Measurements from ENCODE around the gene BMPER.

BMPER gene

DNA sequence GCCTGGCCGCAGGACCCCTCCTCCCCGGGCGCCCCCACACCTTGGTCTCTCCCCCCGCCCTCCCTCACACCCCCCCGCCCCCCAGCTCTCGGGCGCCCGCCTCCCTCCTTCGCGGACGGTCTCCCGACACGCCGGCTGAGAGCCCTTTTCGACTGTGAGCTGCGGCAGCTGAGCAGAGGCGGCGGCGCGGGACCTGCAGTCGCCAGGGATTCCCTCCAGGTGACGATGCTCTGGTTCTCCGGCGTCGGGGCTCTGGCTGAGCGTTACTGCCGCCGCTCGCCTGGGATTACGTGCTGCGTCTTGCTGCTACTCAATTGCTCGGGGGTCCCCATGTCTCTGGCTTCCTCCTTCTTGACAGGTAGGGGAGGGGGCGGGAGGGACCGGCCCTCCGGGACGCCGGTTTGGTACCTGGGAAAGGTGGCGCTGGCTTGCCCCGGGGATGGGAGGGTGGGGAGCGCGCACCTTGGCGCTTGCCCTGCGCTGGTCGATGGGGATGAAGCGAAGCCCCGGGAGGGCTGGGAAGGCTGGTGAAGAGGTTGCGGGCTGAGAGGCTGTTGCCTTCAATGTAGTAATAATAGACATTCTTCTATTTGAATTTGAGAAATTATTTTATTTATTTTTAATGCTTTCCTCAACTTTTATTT, at the start of gene BMPER:
Gene BMPER, plus strand, starts transcription at position 151 of the 644 bp plus-strand sequence. Its CDS starts 75 bp downstream, at position 226.
- DNase-seq, result no peak

DNA sequence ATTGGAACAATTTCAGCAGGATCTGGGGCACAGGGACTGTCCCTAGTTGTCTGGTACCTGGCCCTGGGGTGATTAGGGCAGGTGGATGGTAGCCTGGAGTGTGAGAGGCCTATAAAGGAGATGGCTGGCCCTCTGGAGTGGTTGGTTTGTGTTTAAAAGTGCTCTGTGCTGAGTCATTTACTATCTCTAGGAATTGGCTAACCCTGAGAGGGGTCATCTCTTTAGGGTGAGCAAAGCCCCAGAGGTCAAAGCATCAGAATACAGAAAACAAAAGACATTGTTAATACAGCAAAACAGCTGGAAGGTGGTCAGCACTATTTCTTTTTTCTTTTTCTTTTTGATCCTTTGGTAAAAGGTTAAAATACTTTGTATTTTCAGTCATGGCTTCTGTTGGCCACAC, 43.4 kb upstream of the BMPER start:
- DNase-seq, result no peak

DNA sequence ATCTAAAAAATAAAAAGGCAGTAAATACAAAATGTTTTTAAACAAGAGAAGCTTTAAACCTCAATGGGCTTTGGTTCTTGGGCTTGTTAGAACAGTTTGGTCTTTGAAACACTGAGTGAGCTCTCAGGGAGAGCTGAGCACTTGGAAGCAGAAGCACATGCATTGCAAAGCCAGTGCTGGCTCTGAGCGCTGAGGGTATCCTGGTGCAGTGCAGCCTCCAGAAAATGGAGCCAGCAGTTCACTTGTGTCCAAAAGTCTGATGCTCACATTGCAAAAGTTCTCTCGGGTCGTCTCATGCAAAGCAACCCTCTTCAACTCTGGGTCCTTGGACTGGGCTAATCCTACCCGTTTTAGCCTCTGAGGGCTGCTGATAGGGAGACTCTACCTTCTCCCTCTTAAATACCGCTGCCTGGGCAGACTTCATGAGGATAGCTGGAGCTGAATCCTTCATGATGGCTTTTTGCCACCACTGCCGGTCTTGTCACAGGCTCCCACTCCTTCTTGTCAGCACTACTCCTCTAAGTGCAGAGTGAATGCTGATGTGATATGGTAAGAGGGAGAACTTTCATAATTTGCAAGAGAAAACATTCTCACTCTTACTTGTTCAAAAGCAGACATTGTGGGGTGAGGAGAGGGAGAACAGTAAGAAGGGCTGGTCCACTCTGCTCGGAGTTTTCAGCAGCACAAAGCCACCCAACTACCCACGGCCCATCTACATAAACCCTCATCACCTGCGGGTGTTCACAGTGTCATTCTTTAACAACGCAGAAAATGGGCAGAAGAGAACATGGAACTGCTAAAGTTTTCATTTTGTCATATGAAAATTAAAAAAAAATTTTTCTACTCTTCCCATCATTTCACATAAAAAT, 42.2 kb upstream of the BMPER start:
- no peak for DNase-seq

DNA sequence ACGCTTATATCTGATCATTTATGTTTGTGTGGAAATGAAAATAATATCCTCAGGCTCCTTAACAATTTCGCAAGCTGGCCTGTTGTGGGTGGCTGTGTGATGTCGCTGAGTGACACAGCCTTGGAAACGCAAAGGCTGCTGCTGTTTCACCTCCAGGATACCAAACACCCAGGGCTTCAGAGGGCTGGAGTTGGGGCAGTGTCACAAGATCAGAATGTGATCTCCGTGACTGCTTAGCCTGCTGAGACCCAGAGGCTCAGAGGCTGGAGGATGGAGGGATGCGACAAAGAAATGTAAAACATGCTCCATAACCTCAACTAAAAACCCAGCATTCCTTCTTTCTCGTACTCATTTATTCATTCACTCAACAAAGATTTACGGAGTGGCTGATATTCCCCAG, 37.2 kb upstream of the BMPER start:
- no peak for DNase-seq

DNA sequence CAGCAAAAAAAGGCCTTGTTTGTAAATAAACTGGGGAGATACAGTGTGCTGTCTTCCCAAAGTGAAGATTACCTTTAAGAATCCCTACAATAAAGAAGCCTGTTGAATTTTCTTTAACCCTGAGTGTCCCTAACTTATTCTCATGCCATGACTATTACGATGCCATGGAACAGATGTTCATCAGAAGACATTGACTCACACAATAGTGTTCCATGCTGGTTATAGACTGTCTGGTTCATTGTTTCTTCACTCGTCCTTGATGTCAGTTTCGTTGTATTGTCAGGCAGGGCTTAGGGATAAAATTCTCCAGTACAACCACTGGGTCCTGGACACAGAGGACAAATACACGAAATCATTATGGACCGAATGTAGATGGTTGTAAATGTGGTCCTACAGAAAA, 36.2 kb upstream of the BMPER start:
- no peak for DNase-seq

DNA sequence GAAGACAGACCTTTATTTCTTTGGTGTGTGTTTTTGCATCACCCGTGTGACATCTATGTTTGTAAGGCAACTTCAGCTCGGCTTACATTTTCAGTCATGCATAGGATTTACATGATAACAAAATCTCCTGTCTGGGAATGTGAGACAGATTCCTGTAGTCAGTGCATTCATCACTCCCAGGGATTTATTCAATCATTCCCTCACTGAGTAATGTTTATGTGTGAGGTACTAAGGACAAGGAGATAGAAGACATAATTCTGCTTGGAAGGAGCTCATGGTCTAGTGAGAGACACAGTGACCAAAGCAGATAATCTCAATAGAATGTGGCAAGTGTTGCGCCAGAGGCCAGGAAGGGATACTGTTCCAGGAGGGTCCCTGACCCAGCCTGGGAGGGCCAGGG, 35.2 kb upstream of the BMPER start:
- no peak for DNase-seq

DNA sequence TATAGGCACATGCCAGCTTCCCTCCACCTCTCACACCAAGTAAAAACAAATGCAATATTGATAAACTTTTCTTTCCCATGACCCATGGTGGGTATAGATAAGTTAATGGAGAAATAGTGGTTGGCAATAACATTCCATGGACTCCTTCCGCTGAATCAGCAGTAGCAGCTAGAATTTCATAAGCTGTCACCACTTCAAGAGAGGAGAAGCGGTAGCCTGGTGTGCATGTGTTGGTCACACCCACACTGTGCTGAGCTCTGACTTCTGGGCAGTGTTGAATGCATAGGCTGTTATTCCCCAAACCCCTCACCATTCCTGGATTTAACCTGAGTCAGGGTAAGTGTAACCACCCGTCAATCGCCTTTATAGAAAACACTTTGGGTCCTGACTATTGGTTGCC, 32.5 kb upstream of the BMPER start:
- DNase-seq, result no peak

DNA sequence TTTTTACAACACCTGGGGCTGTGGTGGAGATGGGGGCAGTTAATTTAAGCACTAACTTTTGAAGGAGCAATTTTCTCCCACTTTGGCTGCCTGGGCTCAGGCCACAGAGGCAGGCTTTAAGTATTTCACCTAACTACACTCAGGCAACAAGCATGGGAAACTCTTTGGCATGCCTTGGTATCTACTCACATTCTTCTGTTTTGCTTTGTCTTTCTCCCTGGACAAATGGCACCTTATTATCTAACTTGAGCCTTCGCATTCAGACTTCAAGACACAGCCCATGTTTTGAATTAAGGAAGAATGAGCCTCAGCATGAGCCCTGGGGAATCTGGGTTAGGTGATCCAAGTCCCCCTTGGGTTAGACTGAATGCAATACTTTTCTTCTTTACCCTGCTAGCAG, 31.8 kb upstream of the BMPER start:
- DNase-seq, result no peak

DNA sequence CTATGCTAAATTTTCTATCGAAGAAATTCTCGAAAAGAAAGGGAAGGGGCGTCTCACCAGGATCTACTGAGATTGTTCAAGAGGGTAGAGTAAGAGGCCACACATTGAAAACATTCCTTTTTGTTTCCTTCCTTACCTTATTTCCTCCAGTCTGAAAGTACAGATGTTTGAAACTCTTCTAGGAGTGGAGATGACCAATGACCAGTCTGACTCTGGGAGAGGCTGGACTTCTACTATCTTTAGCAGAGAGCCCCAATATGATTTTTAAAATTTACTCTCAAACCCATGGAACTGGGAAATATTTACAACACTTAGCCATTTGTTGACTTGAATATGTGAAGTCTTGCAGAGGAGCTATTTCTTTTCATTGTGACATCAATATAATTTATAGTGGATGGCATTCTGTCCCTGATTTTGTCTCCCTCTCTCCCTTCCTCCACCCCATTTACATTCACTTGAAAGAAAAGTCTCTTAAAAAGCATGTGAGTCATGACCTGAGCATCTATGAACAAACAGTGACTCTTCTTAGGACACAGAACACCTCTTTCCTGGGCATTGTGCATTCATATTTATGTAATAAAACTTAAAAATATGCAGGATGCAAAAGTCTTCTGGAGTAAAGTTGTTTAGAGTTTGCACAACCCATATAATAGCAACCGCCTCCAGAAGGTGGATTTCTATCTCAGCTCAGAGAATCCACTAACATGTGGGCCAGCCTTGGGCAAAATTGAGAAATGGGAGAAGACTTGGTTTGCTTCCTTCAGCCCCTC, 31.2 kb upstream of the BMPER start:
- DNase-seq, result no peak

DNA sequence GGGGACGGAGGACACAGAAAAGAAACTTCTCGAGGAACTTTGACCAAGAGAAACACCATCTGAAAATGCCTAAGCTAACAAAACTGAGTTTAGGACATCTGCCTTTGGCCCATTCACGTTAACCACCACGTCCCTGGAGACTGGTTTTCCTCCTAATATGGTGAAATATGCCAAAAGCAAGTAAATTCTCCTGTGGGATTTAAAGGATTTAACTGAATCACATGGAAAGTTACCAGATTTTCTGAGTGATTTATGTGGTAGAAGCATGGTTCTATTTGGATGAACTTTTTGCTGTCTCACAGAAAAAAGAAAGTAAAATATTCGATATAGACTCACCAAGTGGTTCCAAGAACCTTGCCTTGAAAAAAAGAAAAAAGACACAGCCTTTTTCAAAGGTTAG, 30.4 kb upstream of the BMPER start:
- no peak for DNase-seq

DNA sequence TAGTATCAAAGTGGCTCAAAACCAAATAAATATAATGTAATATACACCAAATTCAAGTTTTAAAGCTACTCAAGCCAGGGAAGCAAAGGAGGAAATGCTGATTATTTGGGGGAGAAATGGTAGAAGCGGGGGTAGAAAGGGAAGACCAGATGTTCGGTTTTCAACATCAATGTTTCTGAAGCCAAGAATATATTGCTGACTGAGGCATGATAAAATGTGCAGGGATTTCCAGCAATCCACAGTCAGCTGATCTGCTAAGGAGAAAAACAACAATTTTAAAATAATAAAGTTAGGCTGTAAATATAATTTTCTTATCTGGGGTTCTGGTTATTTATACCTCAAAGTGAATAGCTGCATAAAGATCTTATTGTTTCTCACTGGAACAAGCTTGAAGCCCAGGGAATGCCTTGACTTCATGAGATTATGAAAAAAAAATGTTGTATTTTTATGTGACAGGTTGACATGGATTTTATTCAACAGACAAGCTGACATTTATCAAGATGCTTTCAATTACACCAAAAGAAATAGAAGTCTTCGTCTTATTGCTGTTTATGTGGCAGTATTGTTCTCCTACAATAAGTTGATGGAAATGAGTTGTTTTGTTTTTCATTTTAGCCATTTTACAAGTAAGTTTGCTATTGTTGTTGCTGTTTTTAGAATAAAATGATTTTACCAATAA, 28.6 kb upstream of the BMPER start:
- no peak for DNase-seq

DNA sequence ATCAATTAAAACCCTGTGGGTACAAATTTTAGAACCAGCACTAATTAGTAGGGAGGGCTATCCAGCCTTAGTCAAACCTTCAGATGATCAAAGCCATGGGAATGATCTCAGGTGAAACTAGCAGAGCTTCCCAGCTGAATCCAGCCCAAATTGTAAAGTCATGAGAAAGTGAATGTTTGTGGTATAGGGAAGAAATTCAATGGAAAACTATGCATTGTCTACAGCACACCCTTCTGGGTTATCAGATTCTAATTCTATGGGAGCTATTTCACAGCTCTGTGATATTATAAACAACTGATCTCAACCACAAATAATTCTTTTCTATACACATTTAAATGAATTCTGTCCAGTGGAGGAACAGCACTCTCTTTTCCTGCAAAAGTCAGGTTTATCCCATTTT, 24.6 kb upstream of the BMPER start:
- DNase-seq, result no peak

DNA sequence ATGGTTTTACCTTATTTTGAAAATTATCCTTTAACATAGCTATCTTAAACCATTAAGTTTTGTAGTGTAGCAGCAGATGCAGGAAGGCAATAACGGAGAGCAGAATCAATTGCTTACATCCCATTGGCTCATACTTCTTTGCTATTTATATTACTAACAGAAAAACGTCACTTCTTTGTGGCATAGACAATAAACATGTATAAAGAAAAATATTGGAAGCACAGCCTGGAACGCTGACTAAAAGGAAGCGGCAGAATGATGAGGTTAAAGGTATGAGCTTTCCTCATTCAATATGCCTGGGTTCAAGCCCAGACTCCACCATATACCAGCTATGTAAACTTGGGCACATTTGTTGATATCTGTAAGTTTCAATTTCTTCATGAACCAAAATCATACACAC, 24.0 kb upstream of the BMPER start:
- no peak for DNase-seq

DNA sequence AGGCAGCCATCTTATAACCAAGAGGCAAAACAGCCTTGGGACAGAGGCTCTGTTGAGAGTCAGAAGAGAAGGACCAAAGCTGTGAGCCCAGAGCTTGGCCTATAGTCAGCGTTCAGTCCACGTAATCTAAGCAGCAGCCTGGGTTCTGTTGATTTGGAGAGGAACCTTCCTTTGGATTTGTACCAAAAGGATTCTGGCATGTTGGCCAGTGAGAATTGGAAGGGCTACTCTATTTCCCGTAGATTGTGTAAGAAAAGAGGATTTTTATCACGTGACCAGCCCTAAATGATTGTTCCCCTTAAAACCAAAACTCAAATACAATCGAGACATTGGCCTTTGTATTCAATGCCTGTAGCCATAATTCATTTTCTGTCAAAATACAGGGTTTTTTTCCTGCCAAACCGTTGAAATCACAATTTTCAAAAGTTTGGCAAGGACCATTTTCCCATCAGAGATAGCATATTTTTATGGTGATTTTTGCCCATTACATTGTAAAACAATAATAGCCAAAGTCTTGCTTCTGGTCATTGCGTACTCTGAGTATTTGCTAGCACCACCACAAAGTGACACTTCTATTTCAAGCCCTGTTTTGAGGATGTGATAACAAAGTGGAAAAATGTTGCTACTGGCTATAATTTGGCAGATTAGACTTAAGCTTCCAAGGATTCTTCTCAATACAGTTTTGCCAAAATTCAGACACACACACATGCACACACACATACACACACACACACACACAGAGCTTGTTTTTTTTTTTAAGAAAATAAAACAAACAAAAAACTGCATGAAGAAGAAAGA, 23.1 kb upstream of the BMPER start:
- DNase-seq, result no peak

DNA sequence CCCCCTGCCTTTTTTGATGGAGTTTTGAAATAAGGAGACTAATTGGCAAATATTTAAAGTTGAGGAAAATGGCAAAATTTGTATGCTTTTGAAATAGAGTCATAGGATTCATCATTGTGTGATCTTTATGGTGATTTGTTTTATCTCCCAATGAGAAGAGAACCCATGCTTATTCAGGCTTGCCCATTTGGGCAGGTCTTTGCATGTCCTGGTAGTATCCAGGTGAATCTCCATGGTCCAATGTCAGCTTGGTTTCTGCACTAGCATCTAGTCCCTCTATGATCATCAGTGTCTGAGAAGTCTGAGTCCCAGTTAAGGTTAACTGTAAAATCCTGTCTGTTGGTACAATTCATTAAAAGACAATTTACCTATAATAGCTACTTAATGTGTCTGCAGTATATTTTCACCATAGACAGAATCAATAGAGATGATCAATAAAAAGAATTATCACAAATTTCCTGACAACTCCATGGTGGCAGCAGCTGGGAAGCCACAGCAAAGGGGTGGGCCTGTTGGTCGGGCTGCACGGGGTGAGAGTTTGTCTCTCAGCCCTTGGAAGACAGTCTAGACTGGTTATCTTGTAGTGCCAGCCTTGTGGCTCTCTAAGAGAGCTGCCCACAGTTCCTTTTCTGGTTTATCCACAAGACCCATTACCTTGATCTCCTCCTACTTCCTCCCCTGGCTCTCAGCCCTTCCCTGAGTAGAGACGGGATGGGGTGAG, 22.2 kb upstream of the BMPER start:
- no peak for DNase-seq

DNA sequence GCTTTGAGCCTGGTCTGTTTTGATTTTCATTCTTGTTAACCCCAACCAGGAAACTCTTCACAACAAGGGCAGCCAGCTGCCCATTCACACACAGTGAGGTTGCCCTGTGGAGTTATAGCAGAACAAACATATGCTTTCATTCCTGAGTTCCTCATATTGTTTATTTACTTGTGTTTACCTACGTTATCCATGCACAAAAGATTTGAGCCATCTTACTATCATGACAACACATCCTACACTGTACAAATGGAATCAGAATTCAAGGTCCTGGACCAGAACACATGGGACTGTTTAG, 21.7 kb upstream of the BMPER start:
- DNase-seq, result no peak

DNA sequence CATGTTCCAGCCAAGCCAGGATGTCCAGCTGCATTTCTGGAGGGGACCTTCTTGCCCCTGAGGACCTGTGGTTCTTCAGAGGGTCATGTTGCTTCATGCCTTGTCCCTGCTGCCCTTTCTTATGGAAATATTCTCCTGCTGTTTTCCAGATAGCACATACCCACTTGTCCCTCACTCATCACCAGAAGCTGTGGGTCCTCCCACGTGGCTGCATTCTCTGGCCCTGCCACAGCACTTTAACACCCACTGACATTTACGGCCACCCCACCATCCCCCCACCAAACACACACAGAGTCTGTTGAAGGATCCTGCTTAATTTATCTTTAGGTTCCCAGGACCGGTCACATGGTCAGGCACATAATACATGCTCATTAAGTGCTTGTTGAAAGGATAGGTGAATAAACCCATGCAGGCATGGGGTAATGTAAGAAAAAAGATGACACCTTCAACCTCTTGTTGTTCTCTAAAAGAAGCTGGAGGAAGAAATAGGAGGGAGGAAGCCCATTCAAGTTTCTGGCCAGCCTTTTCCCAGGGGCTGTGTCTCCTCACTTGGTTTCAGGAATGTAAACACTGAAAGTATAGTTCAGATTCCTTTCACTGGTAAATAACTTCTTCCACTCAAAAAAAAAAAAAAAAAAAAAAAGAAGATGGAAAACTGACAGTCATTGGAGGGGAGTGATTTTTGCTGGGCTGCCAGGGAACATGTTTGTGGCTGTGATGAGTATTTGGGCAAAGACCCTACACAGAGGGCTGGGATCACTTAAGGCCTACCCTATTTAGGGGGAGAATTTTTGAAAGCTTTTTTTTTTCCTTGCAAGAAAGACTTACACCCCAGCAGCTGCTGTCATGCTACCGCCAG, 19.8 kb upstream of the BMPER start:
- no peak for DNase-seq

DNA sequence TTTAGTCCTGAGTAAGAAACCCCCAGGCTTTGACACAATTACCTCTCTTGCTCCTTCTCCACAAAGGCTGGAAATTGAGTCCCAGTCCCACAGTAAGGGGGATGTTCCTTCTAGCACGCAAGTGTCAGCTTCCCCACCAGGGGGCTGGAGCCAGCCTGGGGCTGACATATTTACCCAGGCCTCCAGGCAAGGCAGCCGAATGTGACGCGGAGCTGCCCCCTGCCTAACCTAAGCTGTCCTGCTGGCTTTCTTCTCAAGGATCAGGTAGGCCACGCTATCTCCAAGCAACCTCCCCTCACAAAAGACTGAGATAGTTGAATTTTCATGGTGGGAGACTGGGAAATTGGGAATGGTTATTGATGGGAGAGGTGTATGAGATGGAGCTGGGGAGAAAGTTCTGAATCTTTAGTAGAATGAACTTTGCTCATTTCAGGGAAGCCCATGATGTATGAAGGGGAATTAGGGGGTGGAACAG, 19.2 kb upstream of the BMPER start:
- no peak for DNase-seq

DNA sequence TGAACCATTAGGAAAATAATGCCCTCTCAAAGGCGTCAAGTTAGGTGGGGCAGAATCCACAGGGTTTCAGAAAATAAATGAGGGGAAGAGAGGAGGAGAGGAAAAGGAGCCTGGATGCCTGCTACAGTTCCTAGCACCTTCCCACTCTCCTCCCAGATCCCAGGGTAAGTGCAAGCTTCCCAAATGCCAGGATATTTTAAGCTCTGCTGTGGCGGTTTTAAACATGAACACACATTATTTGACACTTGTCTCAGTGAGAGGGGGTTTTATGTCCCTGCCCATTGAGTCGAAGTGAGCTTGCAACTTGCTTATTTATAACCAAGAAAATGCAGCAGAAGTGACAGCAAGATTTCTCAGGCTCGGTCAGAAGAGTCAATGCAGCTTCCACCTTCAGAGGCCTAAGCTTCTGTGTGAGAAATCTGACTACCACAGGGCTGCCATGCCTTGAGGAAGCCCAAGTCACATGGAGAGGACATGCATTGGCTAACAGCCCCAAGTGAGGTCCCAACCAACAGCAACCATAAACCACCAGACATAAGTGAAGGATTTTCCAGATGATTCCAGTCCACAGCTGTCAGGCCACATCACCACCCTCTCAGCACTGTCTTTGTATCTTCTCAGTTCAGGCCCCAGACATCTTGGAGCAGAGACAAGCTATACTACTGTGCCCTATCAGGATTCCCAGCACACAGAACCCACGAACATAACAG, 17.9 kb upstream of the BMPER start:
- no peak for DNase-seq

DNA sequence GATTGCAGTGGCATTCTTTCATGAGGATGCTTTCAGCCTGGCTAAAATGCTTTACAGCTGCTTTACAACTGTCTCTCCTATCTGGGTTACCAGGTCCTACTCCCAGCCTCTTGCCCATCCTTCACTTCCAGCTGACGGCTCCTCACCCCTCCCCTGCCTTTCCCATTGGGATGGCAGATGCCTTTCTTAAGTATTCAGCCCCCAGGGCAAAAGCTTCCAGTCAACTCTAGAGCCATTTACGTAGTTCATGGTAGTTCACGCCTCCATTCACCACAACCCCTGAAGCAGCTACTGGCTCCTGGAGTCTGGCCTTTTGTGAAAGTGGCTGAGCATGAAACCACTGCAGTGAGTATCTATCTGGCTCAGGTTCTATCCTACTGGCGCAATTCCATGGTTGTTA, 17.2 kb upstream of the BMPER start:
- DNase-seq, result no peak

All from activated T-cell treated with anti-CD3 and anti-CD28 coated beads, Interleukin-2, amount 50 U/mL, for 1 hour (primary cell).